CD14-positive monocyte (primary cell): ENCODE data around the gene RING1. TPM values are rescaled to one million over a fixed set of nuclear protein-coding genes. Genes with fewer than 3 reads are reported as not detected.

Source experiments
- DNase-seq, 3 donors: peaks; one replicate each; pipeline ENCODE4 v3.0.0-alpha.2; 2011 to 2022
- H2AFZ ChIP-seq: 2 replicates; pipeline ENCODE4 v1.6.0; 2012; ENCODE audit warnings: mild to moderate bottlenecking, low read depth, low read length, inconsistent platforms; ENCODE audit not compliant: insufficient read depth, poor library complexity, severe bottlenecking
- H3K27ac ChIP-seq, 2 donors: 1 replicate in 1 of 2; 2 replicates in 1 of 2; pipeline ENCODE4 v1.5.1; 2012 to 2013; ENCODE audit warnings: low read length in 2 of 2, control low read depth in 1 of 2, inconsistent platforms in 1 of 2, low read depth in 1 of 2, mild to moderate bottlenecking in 1 of 2
- H3K27me3 ChIP-seq, 2 donors: one replicate each; pipeline versions ENCODE4 v1.6.0 to v1.6.1; 2011 to 2013; ENCODE audit warnings: low read length in 2 of 2; ENCODE audit not compliant: control insufficient read depth in 2 of 2, insufficient read depth in 2 of 2
- H3K36me3 ChIP-seq, 2 donors: replicated peaks in 1 of 2; 1 replicate in 1 of 2; 2 replicates in 1 of 2; pipeline versions ENCODE4 v1.5.1 to v1.6.1; 2012 to 2013; ENCODE audit warnings: low read length in 2 of 2, control low read depth in 1 of 2, inconsistent platforms in 1 of 2, mild to moderate bottlenecking in 1 of 2; ENCODE audit not compliant: insufficient read depth in 2 of 2, control insufficient read depth in 1 of 2
- H3K4me1 ChIP-seq, 2 donors: 1 replicate in 1 of 2; 2 replicates in 1 of 2; pipeline versions ENCODE4 v1.5.1 to v1.6.1; 2012 to 2013; ENCODE audit warnings: low read length in 2 of 2, control low read depth in 1 of 2, inconsistent platforms in 1 of 2, mild to moderate bottlenecking in 1 of 2, moderate library complexity in 1 of 2; ENCODE audit not compliant: insufficient read depth in 2 of 2, control insufficient read depth in 1 of 2
- H3K4me2 ChIP-seq: replicated peaks from 2 replicates; pipeline ENCODE3; 2012; ENCODE audit warnings: low read length, moderate library complexity, mild to moderate bottlenecking; ENCODE audit not compliant: poor library complexity, severe bottlenecking; ENCODE audit errors: extremely low read depth
- H3K4me3 ChIP-seq, 3 experiments: fragments of 200-600 bp in 1 of 3; sonication (generic) in 1 of 3; replicated peaks in 1 of 3; 1 replicate in 2 of 3; 2 replicates in 1 of 3; pipeline ENCODE4 v1.5.1; 2011 to 2013; ENCODE audit warnings: low read length in 3 of 3, mild to moderate bottlenecking in 3 of 3, control low read depth in 2 of 3, low read depth in 2 of 3, inconsistent platforms in 1 of 3, moderate library complexity in 1 of 3
- H3K79me2 ChIP-seq: 2 replicates; pipeline ENCODE4 v1.6.0; 2012; ENCODE audit warnings: mild to moderate bottlenecking, control low read depth, inconsistent platforms, low read length, moderate library complexity; ENCODE audit not compliant: insufficient read depth
- H3K9ac ChIP-seq: 2 replicates; pipeline ENCODE4 v1.6.0; 2017; ENCODE audit warnings: low read length, mild to moderate bottlenecking; ENCODE audit not compliant: insufficient read depth, poor library complexity, severe bottlenecking
- H3K9me3 ChIP-seq, 2 donors: replicated peaks in 1 of 2; 1 replicate in 1 of 2; 2 replicates in 1 of 2; pipeline versions ENCODE4 v1.5.1 to v1.6.1; 2012 to 2013; ENCODE audit warnings: low read length in 2 of 2, control low read depth in 1 of 2; ENCODE audit not compliant: control insufficient read depth in 1 of 2, insufficient read depth in 1 of 2
- H4K20me1 ChIP-seq: 2 replicates; pipeline ENCODE4 v1.6.0; 2012; ENCODE audit warnings: mild to moderate bottlenecking, low read length, control low read depth, moderate library complexity; ENCODE audit not compliant: insufficient read depth
- H3K27ac Mint-ChIP-seq, 7 donors: one replicate each; pipeline ENCODE4 v1.8.0; 2020; ENCODE audit warnings: mild to moderate bottlenecking in 7 of 7, mixed read lengths in 7 of 7, moderate library complexity in 6 of 7, inconsistent platforms in 2 of 7
- H3K27me3 Mint-ChIP-seq, 3 donors: one replicate each; pipeline ENCODE4 v1.8.0; 2021 to 2022; ENCODE audit warnings: low read depth in 3 of 3, mild to moderate bottlenecking in 3 of 3, mixed read lengths in 3 of 3, moderate library complexity in 3 of 3, inconsistent platforms in 1 of 3
- H3K36me3 Mint-ChIP-seq, 2 donors: one replicate each; pipeline ENCODE4 v1.8.0; 2020; ENCODE audit warnings: mixed read lengths in 2 of 2, inconsistent platforms in 1 of 2, mild to moderate bottlenecking in 1 of 2
- H3K4me1 Mint-ChIP-seq: one replicate; pipeline ENCODE4 v1.8.0; 2020; ENCODE audit warnings: mild to moderate bottlenecking, mixed read lengths
- H3K4me3 Mint-ChIP-seq, 2 donors: one replicate each; pipeline ENCODE4 v1.8.0; 2020; ENCODE audit warnings: mild to moderate bottlenecking in 2 of 2, mixed read lengths in 2 of 2, moderate library complexity in 1 of 2
- H3K9me3 Mint-ChIP-seq, 7 donors: one replicate each; pipeline ENCODE4 v1.8.0; 2020 to 2022; ENCODE audit warnings: mixed read lengths in 7 of 7, mild to moderate bottlenecking in 6 of 7, moderate library complexity in 6 of 7, inconsistent platforms in 2 of 7
- WGBS: methylation state at CpG from one replicate; pipeline ENCODE4 v1.1.5; 2013; ENCODE audit warnings: missing lambda C conversion rate; ENCODE audit not compliant: insufficient coverage; 5-methylcytosine and 5-hydroxymethylcytosine counted together
- intact Hi-C, 2 donors: fragments of 100-400 bp; cut with micrococcal nuclease; formaldehyde crosslinking; loops; one replicate each; pipeline versions ENCODE4 v1.15.0 to v1.15.1; 2023
- polyA plus RNA-seq, 3 donors: library from polyadenylated mRNA; depleted of rRNA in 1 of 3; unstranded in 2 of 3; stranded (reverse) in 1 of 3; fragments of 300-500 nt in 2 of 3; fragments of >200 nt in 1 of 3; fragmentation: Illumina TruSeq in 2 of 3; gene quantifications; 1 replicate in 2 of 3; 2 replicates in 1 of 3; pipeline ENCODE4 v1.2.3, GENCODE V29; 2012 to 2021
- TF ChIP-seq, protein P1 (sequence below): fragments of 200-600 bp; IDR thresholded peaks from one replicate; pipeline ENCODE4 v1.8.0; 2022; ENCODE audit warnings: antibody characterized with exemption, mild to moderate bottlenecking

The RING1 gene
- polyA plus RNA-seq, 3 donors = 4.6 to 27.9 (median 5.7) TPM

DNA sequence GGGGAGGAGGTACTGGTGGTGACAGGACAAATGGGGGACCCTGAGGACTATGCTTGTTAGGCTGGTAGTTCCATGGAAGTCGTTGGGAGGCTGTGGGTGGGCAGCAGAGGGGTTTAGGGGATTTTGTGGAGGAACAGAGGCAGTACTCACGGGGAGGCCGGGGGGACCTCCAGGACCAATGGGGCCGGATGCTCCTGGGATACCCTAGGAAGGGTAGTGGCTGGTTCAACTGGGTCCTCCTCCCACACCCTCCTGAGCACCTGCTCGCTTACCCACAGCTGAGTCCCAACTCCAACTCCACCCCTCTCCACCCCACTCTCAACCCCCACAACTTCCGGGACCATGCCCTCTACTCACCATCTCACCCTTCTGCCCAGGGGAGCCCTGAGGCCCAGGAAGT lies 41.9 kb upstream of the RING1 start:
- H3K27ac ChIP-seq = no peak overlapping the region
- Mint-ChIP-seq H3K4me3 (no peak overlapping the region), H3K4me1 (peaks cover 12% of the 10 kb centered on the region), H3K36me3 (no peaks in the 10 kb centered on the region), H3K27me3 (peaks cover 12 to 20% (median 13%) of the 10 kb centered on the region in 3 donors), H3K27ac (no peak overlapping the region), H3K9me3 (no peaks in the 10 kb centered on the region)
- no peak overlapping the region for H3K9ac ChIP-seq
- H3K4me2 ChIP-seq = no peak overlapping the region
- H3K36me3 ChIP-seq = no peaks in the 10 kb centered on the region
- H2AFZ ChIP-seq = no peak overlapping the region
- TF ChIP-seq, protein P1, sequence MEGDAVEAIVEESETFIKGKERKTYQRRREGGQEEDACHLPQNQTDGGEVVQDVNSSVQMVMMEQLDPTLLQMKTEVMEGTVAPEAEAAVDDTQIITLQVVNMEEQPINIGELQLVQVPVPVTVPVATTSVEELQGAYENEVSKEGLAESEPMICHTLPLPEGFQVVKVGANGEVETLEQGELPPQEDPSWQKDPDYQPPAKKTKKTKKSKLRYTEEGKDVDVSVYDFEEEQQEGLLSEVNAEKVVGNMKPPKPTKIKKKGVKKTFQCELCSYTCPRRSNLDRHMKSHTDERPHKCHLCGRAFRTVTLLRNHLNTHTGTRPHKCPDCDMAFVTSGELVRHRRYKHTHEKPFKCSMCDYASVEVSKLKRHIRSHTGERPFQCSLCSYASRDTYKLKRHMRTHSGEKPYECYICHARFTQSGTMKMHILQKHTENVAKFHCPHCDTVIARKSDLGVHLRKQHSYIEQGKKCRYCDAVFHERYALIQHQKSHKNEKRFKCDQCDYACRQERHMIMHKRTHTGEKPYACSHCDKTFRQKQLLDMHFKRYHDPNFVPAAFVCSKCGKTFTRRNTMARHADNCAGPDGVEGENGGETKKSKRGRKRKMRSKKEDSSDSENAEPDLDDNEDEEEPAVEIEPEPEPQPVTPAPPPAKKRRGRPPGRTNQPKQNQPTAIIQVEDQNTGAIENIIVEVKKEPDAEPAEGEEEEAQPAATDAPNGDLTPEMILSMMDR = no peak
- H3K4me1 ChIP-seq = peaks cover 7 to 12% of the 10 kb centered on the region in 2 donors
- no peaks in the 10 kb centered on the region for H4K20me1 ChIP-seq
- H3K4me3 ChIP-seq = no peak overlapping the region
- DNase-seq = no peak
- no peaks in the 10 kb centered on the region for H3K27me3 ChIP-seq
- H3K9me3 ChIP-seq = no peaks in the 10 kb centered on the region
- intact Hi-C loops = loop anchor here in 1 of 2 donors (10.0 kb wide), 1 partner anchor 78 kb away; no protein-coding TSS in a partner anchor
- 74% methylated on average over 3 of the region's 6 CpGs for WGBS
- no peaks in the 10 kb centered on the region for H3K79me2 ChIP-seq

DNA sequence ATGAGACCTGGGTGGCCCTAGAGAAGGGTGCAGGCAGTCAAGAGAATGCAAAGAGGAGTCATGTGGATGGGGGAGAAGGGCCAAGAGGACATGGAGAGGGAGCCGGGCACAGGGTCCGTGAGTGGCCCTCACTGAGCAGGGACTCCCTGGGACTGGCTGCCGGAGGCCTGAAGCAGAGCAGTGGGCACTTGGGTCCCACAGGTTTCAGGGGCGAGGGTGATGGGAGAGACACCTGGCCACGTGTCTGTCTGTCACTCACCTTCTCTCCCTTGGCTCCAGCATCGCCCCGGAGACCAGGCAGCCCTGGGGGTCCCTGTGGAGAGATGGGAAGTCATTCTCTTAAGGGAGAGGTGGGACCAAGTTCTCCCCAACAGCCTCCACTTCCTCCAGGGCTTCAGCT lies 41.5 kb upstream of the RING1 start:
- Mint-ChIP-seq H3K36me3 (no peaks in the 10 kb centered on the region), H3K4me3 (no peak overlapping the region), H3K4me1 (peaks cover 8% of the 10 kb centered on the region), H3K27ac (no peak overlapping the region), H3K27me3 (peaks cover 12 to 20% (median 15%) of the 10 kb centered on the region in 3 donors), H3K9me3 (no peaks in the 10 kb centered on the region)
- intact Hi-C loops = loop anchor here in 1 of 2 donors (10.0 kb wide), 1 partner anchor 78 kb away; no protein-coding TSS in a partner anchor
- H4K20me1 ChIP-seq = no peaks in the 10 kb centered on the region
- no peak overlapping the region for H3K9ac ChIP-seq
- no peak overlapping the region for H2AFZ ChIP-seq
- H3K27me3 ChIP-seq = no peaks in the 10 kb centered on the region
- H3K4me3 ChIP-seq = no peak overlapping the region
- no peaks in the 10 kb centered on the region for H3K9me3 ChIP-seq
- H3K4me2 ChIP-seq = no peak overlapping the region
- no peaks in the 10 kb centered on the region for H3K36me3 ChIP-seq
- TF ChIP-seq, protein P1 = no peak
- H3K27ac ChIP-seq = no peak overlapping the region
- DNase-seq = no peak
- WGBS = 92% methylated on average over 3 of the region's 7 CpGs
- no peaks in the 10 kb centered on the region for H3K79me2 ChIP-seq
- H3K4me1 ChIP-seq = peaks cover 4 to 7% of the 10 kb centered on the region in 2 donors
